Testis (tissue), 3 donors: Measurements from ENCODE around the gene WNT8A. TPM values are rescaled to one million over a fixed set of nuclear protein-coding genes. Genes with fewer than 3 reads are reported as not detected.

Source experiments
- DNase-seq: peaks from one replicate; pipeline ENCODE4 v3.0.0-alpha.2; 2019
- H3K27ac ChIP-seq, 2 donors: fragments of 200-600 bp; sonication (generic); one replicate each; pipeline ENCODE4 v1.5.1; 2019
- H3K27me3 ChIP-seq: fragments of 200-600 bp; sonication (generic); one replicate; pipeline ENCODE4 v1.5.1; 2019
- H3K36me3 ChIP-seq: fragments of 200-600 bp; sonication (generic); one replicate; pipeline ENCODE4 v1.5.1; 2017; ENCODE audit warnings: low read depth; ENCODE audit errors: missing control alignments
- H3K4me1 ChIP-seq: fragments of 200-600 bp; sonication (generic); one replicate; pipeline ENCODE4 v1.5.1; 2019
- H3K4me3 ChIP-seq, 2 donors: fragments of 200-600 bp; sonication (generic); one replicate each; pipeline ENCODE4 v1.5.1; 2017 to 2019
- H3K9me3 ChIP-seq: fragments of 200-600 bp; sonication (generic); one replicate; pipeline ENCODE4 v1.5.1; 2017
- POLR2A ChIP-seq: fragments of 450-650 bp; IDR thresholded peaks from one replicate; pipeline ENCODE4 v1.6.1; 2017; ENCODE audit warnings: antibody characterized with exemption, mild to moderate bottlenecking, moderate library complexity
- WGBS, 2 donors: methylation state at CpG; one replicate each; pipeline ENCODE4 v1.1.5; 2018; 5-methylcytosine and 5-hydroxymethylcytosine counted together
- intact Hi-C: fragments of 100-400 bp; cut with DNase I; formaldehyde crosslinking; loops from one replicate; pipeline ENCODE4 v1.15.1; 2023; ENCODE audit warnings: low total_unique reads
- polyA plus RNA-seq: library from polyadenylated mRNA; stranded (reverse); fragments of 350-450 nt; fragmentation: Illumina TruSeq; extraction: RNeasy Lipid Tissue Mini Kit (QIAGEN cat#74804); gene quantifications from one replicate; pipeline ENCODE4 v1.2.3, GENCODE V29; 2014; ENCODE audit warnings: low read depth, low replicate concordance; ENCODE audit not compliant: insufficient read depth
- small RNA-seq, 2 donors: library from RNA; depleted of rRNA; stranded (forward); fragments of <200 nt; gene quantifications; one replicate each; pipeline ENCODE3, GENCODE V24; 2016
- total RNA-seq, 2 donors: library from RNA; depleted of rRNA; stranded (reverse); fragments of >200 nt; gene quantifications; one replicate each; pipeline ENCODE4 v1.2.3, GENCODE V29; 2016
- TF ChIP-seq, protein P1 (sequence below), 3 experiments: fragments of 450-650 bp in 2 of 3; fragments of 200-600 bp in 1 of 3; sonication (generic) in 1 of 3; IDR thresholded peaks; one replicate each; pipeline ENCODE4 v1.5.1; 2016 to 2019; ENCODE audit warnings: antibody characterized with exemption in 3 of 3, mild to moderate bottlenecking in 2 of 3, moderate library complexity in 1 of 3

Gene WNT8A
- total and polyA plus RNA-seq, 3 donors from 2014 or later, result 0.71 to 1.4 (median 1.3) TPM

DNA sequence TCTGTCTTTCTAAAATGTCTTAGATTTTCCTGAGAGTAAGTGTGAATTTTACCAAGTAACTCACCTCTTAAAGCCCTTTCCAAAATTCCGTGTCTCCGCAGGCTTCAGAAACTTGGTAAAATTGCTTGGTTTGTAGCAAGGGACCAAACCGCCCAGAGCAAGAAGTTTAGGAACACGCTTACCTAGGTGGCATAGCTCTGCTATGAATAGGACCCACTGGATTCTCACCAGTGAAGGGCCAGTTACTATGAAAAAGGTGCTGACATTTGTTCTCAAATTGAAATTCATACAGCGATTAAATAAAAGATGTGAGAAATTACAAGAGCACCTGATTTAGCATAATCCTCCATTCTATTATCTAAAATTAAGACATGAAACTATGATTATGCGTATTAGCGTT, 48.7 kb downstream of the WNT8A start:
- Histone ChIP-seq H3K36me3 (no peaks in the 10 kb centered on the region), H3K4me1 (no peaks in the 10 kb centered on the region), H3K4me3 (no peak overlapping the region), H3K27ac (no peak overlapping the region), H3K27me3 (no peaks in the 10 kb centered on the region), H3K9me3 (no peaks in the 10 kb centered on the region)
- 88 to 92% methylated on average over 7 of the region's 7 CpGs for WGBS, 2 donors
- intact Hi-C loops, result loop anchor here (10.0 kb wide), 2 partner anchors 48 to 98 kb away; partner anchors contain the start of genes FAM13B and WNT8A
- TF ChIP-seq POLR2A, result no peak
- TF ChIP-seq, protein P1, sequence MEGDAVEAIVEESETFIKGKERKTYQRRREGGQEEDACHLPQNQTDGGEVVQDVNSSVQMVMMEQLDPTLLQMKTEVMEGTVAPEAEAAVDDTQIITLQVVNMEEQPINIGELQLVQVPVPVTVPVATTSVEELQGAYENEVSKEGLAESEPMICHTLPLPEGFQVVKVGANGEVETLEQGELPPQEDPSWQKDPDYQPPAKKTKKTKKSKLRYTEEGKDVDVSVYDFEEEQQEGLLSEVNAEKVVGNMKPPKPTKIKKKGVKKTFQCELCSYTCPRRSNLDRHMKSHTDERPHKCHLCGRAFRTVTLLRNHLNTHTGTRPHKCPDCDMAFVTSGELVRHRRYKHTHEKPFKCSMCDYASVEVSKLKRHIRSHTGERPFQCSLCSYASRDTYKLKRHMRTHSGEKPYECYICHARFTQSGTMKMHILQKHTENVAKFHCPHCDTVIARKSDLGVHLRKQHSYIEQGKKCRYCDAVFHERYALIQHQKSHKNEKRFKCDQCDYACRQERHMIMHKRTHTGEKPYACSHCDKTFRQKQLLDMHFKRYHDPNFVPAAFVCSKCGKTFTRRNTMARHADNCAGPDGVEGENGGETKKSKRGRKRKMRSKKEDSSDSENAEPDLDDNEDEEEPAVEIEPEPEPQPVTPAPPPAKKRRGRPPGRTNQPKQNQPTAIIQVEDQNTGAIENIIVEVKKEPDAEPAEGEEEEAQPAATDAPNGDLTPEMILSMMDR (IDR thresholded peaks at IDR 0.05), result no peak
- no peak for DNase-seq

DNA sequence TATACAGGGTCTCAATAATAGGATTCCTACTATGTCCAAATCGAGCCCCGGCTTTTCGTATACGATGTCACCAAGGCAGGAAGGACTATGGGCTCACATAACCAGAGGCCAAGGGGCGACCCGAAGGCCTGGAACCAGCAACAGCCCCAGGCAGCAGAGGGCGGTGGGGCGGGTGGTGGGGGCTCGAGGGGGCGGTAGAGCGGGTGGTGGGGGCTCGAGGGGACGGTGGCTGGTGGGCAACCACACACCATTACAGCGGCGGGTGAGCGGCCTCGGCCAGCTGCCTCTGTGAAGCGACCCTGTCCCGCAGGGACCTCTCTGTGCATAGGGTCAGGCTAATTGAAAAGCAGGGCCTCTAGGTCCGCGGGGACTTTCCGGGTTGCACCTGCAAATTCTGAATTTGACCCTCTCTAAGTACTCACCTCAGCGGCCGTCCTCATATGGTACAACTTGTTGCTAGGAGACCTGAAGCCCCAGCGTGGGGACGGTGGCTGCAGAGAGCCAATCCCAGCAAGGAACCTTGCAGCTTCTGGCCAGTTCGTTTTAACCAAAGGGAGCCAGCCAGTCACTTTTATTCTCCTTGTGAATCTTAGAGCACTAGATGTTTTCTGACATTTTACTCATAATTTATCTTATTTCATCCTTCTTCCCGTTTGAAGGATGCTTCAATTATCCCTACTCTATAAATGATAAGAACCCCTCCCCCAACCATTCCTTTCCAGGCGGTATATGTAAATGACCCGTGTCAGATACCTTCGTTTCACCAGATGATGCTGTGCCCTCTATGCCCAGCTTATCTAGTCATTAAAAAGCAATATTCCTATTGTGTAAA, 55.3 kb downstream of the WNT8A start, which contains the start of gene NME5:
Gene NME5, minus strand, starts transcription at position 480 of the 832 bp plus-strand sequence. CDS start 648 bp downstream, outside the sequence.
- TF ChIP-seq, protein P1 (IDR thresholded peaks at IDR 0.05), result no peak
- no peak for TF ChIP-seq POLR2A
- H3K27ac ChIP-seq, result peak within 1 kb of the TSS in 1 of 2 donors; percentile 5
- no peaks in the 10 kb centered on the region for H3K36me3 ChIP-seq
- peak within 1 kb of the TSS; percentile 67 to 76 for H3K4me3 ChIP-seq
- H3K9me3 ChIP-seq, result no peaks in the 10 kb centered on the region
- no peaks in the 10 kb centered on the region for H3K4me1 ChIP-seq
- no peaks in the 10 kb centered on the region for H3K27me3 ChIP-seq
- intact Hi-C loops, result loop anchor here (10.0 kb wide), 2 partner anchors 54 to 104 kb away; partner anchors contain the start of genes FAM13B and WNT8A
- peak; percentile 90 for DNase-seq
- WGBS, 2 donors, result 8 to 12% methylated on average over 16 to 31 of the region's 31 CpGs

DNA sequence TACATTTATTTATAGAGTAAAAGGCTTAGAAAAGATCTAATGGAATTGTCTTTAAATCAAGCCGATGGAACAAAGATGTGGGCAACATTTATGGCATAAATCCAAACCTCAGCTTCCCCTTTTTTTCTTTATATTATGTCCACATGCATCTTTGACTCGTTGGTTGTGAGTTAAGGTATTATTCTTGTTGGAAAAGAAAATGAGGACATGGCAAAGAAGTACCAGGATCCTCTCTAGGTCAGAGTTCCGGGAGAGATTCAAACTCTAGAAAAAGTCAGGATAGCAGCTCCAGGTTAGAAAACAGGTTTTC, 55.9 kb downstream of the WNT8A start:
- Histone ChIP-seq H3K4me1 (no peaks in the 10 kb centered on the region), H3K4me3 (peak overlapping the region in 1 of 2 donors; percentile 67), H3K36me3 (no peaks in the 10 kb centered on the region), H3K27me3 (no peaks in the 10 kb centered on the region), H3K9me3 (no peaks in the 10 kb centered on the region), H3K27ac (no peak overlapping the region)
- TF ChIP-seq, protein P1 (IDR thresholded peaks at IDR 0.05), result no peak
- TF ChIP-seq POLR2A, result no peak
- WGBS, 2 donors, result 62 to 68% methylated on average over 3 of the region's 3 CpGs
- intact Hi-C loops, result loop anchor here (10.0 kb wide), 2 partner anchors 55 to 105 kb away; partner anchors contain the start of genes FAM13B and WNT8A
- no peak for DNase-seq

GRCh38 chr5:138140268-138140667, 56.4 kb downstream of the WNT8A start:
- intact Hi-C loops, result no loop called here
- TF ChIP-seq, protein P1 (IDR thresholded peaks at IDR 0.05), result no peak
- TF ChIP-seq POLR2A, result no peak

More at GRCh38 chr5:138140268-138140667, 56.4 kb downstream of the WNT8A start:
- no peaks in the 10 kb centered on the region for H3K36me3 ChIP-seq
- 75 to 85% methylated on average over 4 of the region's 4 CpGs for WGBS, 2 donors
- no peaks in the 10 kb centered on the region for H3K9me3 ChIP-seq
- H3K27ac ChIP-seq, result no peak overlapping the region
- no peak overlapping the region for H3K4me3 ChIP-seq
- no peaks in the 10 kb centered on the region for H3K27me3 ChIP-seq
- DNase-seq, result no peak
- no peaks in the 10 kb centered on the region for H3K4me1 ChIP-seq

Small RNA genes lying within 50 kb of the gene (small RNA-seq; reads per million reads assigned to genes)
- gene RNU6-1148P (0 reads per million in 2 donors), gene RNU6-460P (0 reads per million in 2 donors), gene RNU6-888P (0 reads per million in 2 donors)

Other genes with a start within 250 kb of the WNT8A start
- gene MYOT, start 216.2 kb upstream of the WNT8A start, total RNA-seq, result under 1 TPM; 0.43 to 0.79 TPM
- 7.2 TPM for gene MYOT, start 216.2 kb upstream of the WNT8A start, polyA plus RNA-seq
- gene PKD2L2, start 194.6 kb upstream of the WNT8A start, total RNA-seq, result 1 to 10 TPM; 2.0 to 7.4 TPM
- gene PKD2L2, start 194.6 kb upstream of the WNT8A start, polyA plus RNA-seq, result 23.4 TPM
- gene FAM13B, start 51.0 kb upstream of the WNT8A start, total RNA-seq, result 100 to 1,000 TPM; 125 to 134 TPM
- 56.5 TPM for gene FAM13B, start 51.0 kb upstream of the WNT8A start, polyA plus RNA-seq
- gene NME5, start 55.4 kb downstream of the WNT8A start, total RNA-seq, result 10 to 100 TPM; 22.4 to 35.1 TPM
- gene NME5, start 55.4 kb downstream of the WNT8A start, polyA plus RNA-seq, result 129 TPM
- 100 to 1,000 TPM; 165 to 198 TPM for gene BRD8, start 94.6 kb downstream of the WNT8A start, total RNA-seq
- gene BRD8, start 94.6 kb downstream of the WNT8A start, polyA plus RNA-seq, result 303 TPM
- gene KIF20A, start 95.1 kb downstream of the WNT8A start, total RNA-seq, result 10 to 100 TPM; 10.4 to 13.8 TPM
- 32.1 TPM for gene KIF20A, start 95.1 kb downstream of the WNT8A start, polyA plus RNA-seq
- 10 to 100 TPM; 30.5 to 31.3 TPM for gene CDC23, start 129.3 kb downstream of the WNT8A start, total RNA-seq
- gene CDC23, start 129.3 kb downstream of the WNT8A start, polyA plus RNA-seq, result 29.5 TPM
- gene GFRA3, start 190.6 kb downstream of the WNT8A start, total RNA-seq, result 1 to 10 TPM; 5.8 to 6.3 TPM
- 6.3 TPM for gene GFRA3, start 190.6 kb downstream of the WNT8A start, polyA plus RNA-seq
- 10 to 100 TPM; 11.8 to 23.7 TPM for gene CDC25C, start 247.8 kb downstream of the WNT8A start, total RNA-seq
- gene CDC25C, start 247.8 kb downstream of the WNT8A start, polyA plus RNA-seq, result 39.9 TPM